NCI-H82 (cell line): Measurements from ENCODE around the gene TRIM46.
A peak's percentile ranks its signal among the peaks of the same experiment; 100 is the strongest.

Experiments
- DNase-seq: peaks from one replicate; lab custom pipeline; 2025; lab: John Stamatoyannopoulos, UW

Gene TRIM46, protein sequence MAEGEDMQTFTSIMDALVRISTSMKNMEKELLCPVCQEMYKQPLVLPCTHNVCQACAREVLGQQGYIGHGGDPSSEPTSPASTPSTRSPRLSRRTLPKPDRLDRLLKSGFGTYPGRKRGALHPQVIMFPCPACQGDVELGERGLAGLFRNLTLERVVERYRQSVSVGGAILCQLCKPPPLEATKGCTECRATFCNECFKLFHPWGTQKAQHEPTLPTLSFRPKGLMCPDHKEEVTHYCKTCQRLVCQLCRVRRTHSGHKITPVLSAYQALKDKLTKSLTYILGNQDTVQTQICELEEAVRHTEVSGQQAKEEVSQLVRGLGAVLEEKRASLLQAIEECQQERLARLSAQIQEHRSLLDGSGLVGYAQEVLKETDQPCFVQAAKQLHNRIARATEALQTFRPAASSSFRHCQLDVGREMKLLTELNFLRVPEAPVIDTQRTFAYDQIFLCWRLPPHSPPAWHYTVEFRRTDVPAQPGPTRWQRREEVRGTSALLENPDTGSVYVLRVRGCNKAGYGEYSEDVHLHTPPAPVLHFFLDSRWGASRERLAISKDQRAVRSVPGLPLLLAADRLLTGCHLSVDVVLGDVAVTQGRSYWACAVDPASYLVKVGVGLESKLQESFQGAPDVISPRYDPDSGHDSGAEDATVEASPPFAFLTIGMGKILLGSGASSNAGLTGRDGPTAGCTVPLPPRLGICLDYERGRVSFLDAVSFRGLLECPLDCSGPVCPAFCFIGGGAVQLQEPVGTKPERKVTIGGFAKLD

GRCh38 chr1:155173478-155174323 is at the start of gene TRIM46:
Gene TRIM46, plus strand, starts transcription at chr1:155173849. Its CDS starts 118 bp downstream, at chr1:155173967.
- peak; percentile 93 for DNase-seq

GRCh38 chr1:155124503-155125463 is 48.9 kb upstream of the TRIM46 start:
- DNase-seq, result no peak

DNA sequence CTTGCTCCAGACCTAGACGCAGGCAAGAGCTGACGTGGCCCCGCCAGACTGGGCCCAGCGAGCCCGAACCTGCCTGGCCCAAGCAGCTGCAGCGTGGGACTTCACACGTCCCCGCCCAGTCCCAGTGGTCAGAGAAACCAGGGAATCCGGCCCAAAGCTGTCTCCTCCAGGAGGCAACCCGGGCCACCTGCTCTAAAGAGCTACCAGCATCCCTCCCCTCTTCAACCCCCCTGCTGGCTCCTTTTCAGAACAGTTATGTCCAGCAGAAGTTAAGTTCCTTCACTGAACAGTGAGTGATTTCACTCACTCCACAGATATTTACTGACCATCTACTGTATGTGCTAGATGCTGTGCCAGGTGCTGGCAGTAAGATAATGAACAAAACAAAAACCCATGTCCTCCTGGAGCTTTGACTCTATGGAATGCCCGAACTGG is 48.1 kb upstream of the TRIM46 start:
- no peak for DNase-seq

GRCh38 chr1:155125946-155126555 is 47.6 kb upstream of the TRIM46 start:
- DNase-seq, result no peak

DNA sequence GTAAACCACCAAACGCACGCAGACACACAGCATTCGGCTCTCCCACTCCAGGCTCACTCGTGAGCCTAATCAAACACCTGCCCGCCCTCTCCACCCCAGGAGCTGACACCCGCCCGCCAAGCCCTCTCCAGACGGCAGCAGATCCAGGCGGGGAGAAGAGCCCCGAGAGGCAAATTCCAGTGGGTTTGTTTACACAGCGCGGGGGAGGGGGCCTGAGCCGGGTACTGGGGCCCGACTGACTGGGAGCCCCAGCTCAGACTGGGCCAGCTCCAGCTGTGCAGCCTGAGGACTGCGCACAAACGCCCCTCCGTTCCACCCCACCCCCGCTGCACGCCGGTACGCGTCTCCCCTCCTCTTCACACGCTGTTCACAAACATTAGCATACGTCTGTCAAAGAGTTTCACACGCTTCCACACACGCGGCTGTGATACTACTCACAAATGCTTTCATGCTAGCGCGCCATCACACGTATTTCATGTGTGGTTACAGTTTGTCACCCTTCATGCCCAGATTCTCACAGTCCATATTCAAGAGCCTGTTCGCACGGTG is 47.0 kb upstream of the TRIM46 start:
- peak; percentile 88 for DNase-seq

DNA sequence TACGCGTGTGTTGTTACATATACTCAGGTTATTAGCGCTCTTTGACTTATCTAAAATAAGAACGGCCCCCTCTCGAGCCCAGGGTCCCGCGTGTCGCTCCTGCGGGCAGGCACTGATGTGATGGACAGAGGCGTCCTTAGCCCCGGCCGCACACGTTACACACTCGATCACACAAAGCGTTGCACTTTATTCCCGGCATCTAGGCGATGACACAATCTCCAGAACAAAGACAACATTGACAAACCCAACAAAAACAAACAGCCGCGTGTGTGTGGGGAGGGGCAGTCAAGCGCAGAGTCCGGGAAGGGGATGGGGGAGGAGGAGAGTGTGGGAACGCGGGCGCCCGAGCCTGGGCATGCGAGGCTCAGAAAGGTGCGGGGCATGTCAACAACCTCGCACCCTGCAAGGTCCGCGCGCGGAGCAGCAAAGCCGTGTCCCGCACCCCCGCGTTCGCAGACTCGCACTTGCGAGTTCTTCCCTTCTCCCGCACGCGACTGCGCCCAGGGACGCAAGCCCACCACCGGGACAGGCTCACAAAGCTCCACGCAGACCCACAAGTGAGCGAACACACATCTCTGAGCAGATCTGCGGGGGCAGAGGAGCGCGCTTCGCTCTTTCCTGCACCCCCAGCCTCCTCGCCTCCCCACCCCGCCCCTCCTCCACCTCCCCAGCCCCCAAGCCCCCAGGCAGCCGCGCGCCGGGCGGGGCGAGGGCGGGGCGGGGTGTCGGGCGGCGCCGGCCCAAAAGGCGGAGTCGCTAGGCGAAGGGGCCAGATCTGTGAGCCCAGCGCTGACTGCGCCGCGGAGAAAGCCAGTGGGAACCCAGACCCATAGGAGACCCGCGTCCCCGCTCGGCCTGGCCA is 46.3 kb upstream of the TRIM46 start, which contains the start of gene EFNA1:
EFNA1 (plus strand) TSS at position 772 of the 862 bp plus-strand sequence. CDS start 102 bp downstream, outside the sequence.
- DNase-seq, result peak; percentile 85

- no peak for DNase-seq
Measured at GRCh38 chr1:155127967-155128754, 45.5 kb upstream of the TRIM46 start.

GRCh38 chr1:155128755-155129473 is 44.7 kb upstream of the TRIM46 start:
- DNase-seq, result no peak

GRCh38 chr1:155130272-155131006 is 43.2 kb upstream of the TRIM46 start:
- DNase-seq, result peak; percentile 68

DNA sequence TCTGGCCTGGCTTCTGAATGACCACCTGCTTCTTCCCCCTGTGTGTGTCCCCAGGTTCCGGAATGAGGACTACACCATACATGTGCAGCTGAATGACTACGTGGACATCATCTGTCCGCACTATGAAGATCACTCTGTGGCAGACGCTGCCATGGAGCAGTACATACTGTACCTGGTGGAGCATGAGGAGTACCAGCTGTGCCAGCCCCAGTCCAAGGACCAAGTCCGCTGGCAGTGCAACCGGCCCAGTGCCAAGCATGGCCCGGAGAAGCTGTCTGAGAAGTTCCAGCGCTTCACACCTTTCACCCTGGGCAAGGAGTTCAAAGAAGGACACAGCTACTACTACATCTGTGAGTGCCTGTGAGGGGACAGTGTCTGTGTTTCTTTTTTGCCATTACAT is 42.4 kb upstream of the TRIM46 start:
- no peak for DNase-seq

- DNase-seq, result no peak
Measured at GRCh38 chr1:155131856-155132255, 41.8 kb upstream of the TRIM46 start.

GRCh38 chr1:155133799-155134281 is 39.8 kb upstream of the TRIM46 start:
- no peak for DNase-seq

GRCh38 chr1:155134322-155134721 is 39.3 kb upstream of the TRIM46 start:
- DNase-seq, result no peak

- peak; percentile 82 for DNase-seq
Measured at GRCh38 chr1:155134880-155135414, 38.7 kb upstream of the TRIM46 start.

GRCh38 chr1:155135415-155136028 is 38.1 kb upstream of the TRIM46 start, which contains the start of gene SLC50A1:
Gene SLC50A1, plus strand, starts transcription at chr1:155135852. Its CDS starts 60 bp downstream, at chr1:155135912.
- DNase-seq, result peak; percentile 98

DNA sequence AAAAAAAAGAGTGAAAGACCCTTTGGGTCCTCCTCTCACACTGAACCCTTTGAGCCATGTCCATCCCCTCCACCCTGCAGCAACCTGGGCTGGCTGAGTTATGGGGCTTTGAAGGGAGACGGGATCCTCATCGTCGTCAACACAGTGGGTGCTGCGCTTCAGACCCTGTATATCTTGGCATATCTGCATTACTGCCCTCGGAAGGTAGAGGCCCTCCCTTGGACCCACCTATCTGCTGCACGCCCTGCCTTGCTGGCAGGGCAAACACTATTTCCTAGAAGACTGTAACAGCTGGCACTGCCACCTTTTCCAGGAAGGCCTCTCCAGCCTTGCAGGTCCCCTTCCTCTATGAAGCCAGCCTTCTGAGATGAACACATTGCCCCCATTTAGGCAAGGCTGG is 36.9 kb upstream of the TRIM46 start:
- DNase-seq, result peak; percentile 40
